ENCODE results near the gene KAT6B. TPM values are rescaled to one million over a fixed set of nuclear protein-coding genes. Genes with fewer than 3 reads are reported as not detected.

The KAT6B gene
- total RNA-seq, 2 experiments from 2014 or later: 22.8 to 24.8 TPM

- POLR2A ChIA-PET: no interaction called here
- intact Hi-C loops (cut with micrococcal nuclease): no loop called here
- Mint-ChIP-seq H3K4me1 (ENCODE audit: low read depth) (peaks cover 46% of the 10 kb centered on the region), H3K4me3 (no peak overlapping the region), H3K27me3 (no peaks in the 10 kb centered on the region), H3K36me3 (ENCODE audit: low read depth) (peaks cover 1% of the 10 kb centered on the region), H3K9me3 (no peaks in the 10 kb centered on the region), H3K27ac (no peak overlapping the region)
- DNase-seq (no peak), ATAC-seq (no peak)
- TF ChIP-seq, protein P1, sequence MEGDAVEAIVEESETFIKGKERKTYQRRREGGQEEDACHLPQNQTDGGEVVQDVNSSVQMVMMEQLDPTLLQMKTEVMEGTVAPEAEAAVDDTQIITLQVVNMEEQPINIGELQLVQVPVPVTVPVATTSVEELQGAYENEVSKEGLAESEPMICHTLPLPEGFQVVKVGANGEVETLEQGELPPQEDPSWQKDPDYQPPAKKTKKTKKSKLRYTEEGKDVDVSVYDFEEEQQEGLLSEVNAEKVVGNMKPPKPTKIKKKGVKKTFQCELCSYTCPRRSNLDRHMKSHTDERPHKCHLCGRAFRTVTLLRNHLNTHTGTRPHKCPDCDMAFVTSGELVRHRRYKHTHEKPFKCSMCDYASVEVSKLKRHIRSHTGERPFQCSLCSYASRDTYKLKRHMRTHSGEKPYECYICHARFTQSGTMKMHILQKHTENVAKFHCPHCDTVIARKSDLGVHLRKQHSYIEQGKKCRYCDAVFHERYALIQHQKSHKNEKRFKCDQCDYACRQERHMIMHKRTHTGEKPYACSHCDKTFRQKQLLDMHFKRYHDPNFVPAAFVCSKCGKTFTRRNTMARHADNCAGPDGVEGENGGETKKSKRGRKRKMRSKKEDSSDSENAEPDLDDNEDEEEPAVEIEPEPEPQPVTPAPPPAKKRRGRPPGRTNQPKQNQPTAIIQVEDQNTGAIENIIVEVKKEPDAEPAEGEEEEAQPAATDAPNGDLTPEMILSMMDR (IDR thresholded peaks at IDR 0.05): no peak
- CTCF ChIA-PET: no interaction called here
Observed at GRCh38 chr10:74925708-74926107, 99.3 kb downstream of the KAT6B start.

DNA sequence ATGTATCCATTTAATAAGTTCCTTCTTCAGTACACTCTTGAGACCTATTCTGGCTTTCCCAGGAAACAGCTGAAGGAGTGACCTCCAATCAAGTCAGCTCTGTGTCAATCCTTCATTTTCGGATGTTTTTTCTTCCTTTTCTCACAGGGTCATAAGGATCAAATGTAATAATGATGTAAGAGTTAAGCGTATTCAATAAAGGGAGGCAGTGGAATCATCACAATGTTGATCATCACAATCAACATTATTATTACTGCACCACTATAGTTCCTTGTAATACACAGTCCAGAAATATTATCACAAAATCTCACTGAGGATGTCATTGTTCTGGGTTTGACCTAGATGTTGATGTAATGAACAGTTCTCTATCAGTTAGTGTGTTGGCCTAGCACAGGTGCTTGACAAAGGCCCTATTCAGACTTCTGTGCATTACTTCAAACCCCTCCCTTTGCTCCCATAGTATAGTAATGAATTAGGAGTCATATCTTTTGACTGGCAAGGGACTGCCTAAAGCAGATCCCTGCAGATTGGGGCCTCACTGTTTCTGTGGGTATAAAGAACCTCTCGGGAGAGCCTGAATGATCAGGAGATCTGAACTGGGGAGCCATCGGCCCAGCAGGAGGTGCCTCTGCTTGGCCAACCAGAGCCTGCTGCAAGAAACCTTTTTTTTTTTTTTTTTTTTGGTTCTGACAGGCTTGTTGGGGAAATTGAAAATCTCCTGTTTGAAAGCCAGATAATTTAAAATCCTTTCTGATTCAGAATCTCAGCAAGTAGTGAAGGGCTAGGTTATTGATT, 100.6 kb downstream of the KAT6B start:
- no peaks in the 10 kb centered on the region for H3K9me3 Mint-ChIP-seq
- peaks cover 1% of the 10 kb centered on the region for H3K36me3 Mint-ChIP-seq (ENCODE audit: low read depth)
- no peak overlapping the region for H3K4me3 Mint-ChIP-seq
- DNase-seq (no peak), ATAC-seq (no peak)
- TF ChIP-seq, protein P1 (IDR thresholded peaks at IDR 0.05): no peak
- no peaks in the 10 kb centered on the region for H3K27me3 Mint-ChIP-seq
- POLR2A ChIA-PET: no interaction called here
- H3K27ac Mint-ChIP-seq: no peak overlapping the region
- intact Hi-C loops (cut with micrococcal nuclease): no loop called here
- peaks cover 48% of the 10 kb centered on the region for H3K4me1 Mint-ChIP-seq (ENCODE audit: low read depth)
- CTCF ChIA-PET: no interaction called here

- intact Hi-C loops (cut with micrococcal nuclease): no loop called here
- ChIA-PET CTCF (interaction anchor here (0.6 to 0.8 kb wide), 2 partner anchors 88 to 384 kb away, joined by 3 read pairs; no protein-coding TSS in a partner anchor), POLR2A (interaction anchor here (1.5 kb wide), 1 partner anchor 16 kb away, joined by 3 read pairs; no protein-coding TSS in a partner anchor)
- no peak overlapping the region for H3K4me3 Mint-ChIP-seq
- H3K27ac Mint-ChIP-seq: no peak overlapping the region
- ATAC-seq (no peak), DNase-seq (no peak)
- TF ChIP-seq, protein P1 (IDR thresholded peaks at IDR 0.05): no peak
- H3K27me3 Mint-ChIP-seq: no peaks in the 10 kb centered on the region
- no peaks in the 10 kb centered on the region for H3K9me3 Mint-ChIP-seq
- H3K4me1 Mint-ChIP-seq (ENCODE audit: low read depth): peaks cover 48% of the 10 kb centered on the region
- H3K36me3 Mint-ChIP-seq (ENCODE audit: low read depth): peaks cover 1% of the 10 kb centered on the region
Observed at GRCh38 chr10:74927701-74928100, 101.3 kb downstream of the KAT6B start.

DNA sequence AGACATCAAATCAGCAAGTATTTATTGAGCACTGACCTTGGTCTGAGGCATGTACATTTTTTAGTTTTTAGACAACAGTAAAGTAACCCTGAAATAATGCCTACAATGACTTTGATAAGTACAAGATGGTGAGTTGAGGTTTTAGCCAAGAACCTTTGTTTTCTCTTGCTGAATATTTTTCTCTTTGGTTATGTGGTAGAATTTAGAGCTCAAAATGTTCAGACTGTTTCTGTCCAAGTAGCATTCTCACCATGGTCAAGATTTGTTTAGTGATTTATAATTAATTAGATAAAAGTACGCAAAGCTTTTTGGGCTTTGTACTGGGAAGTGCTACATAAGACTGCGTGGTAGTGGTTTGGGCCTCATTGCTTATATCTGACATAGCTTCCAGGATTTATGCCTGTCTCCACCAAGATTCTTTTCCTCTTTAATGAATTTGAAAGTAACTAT, 102.4 kb downstream of the KAT6B start:
- no peak overlapping the region for H3K27ac Mint-ChIP-seq
- POLR2A ChIA-PET: interaction anchor here (1.5 kb wide), 1 partner anchor 15 kb away, joined by 3 read pairs; no protein-coding TSS in a partner anchor

More for the DNA sequence above, 102.4 kb downstream of the KAT6B start:
- CTCF ChIA-PET: interaction anchor here (1.4 kb wide), 1 partner anchor 64 kb away, joined by 3 read pairs; no protein-coding TSS in a partner anchor
- ATAC-seq (no peak), DNase-seq (no peak)
- H3K36me3 Mint-ChIP-seq (ENCODE audit: low read depth): peaks cover 1% of the 10 kb centered on the region
- TF ChIP-seq, protein P1 (IDR thresholded peaks at IDR 0.05): no peak
- peaks cover 38% of the 10 kb centered on the region for H3K4me1 Mint-ChIP-seq (ENCODE audit: low read depth)
- intact Hi-C loops (cut with micrococcal nuclease): no loop called here
- no peaks in the 10 kb centered on the region for H3K9me3 Mint-ChIP-seq
- no peak overlapping the region for H3K4me3 Mint-ChIP-seq
- no peaks in the 10 kb centered on the region for H3K27me3 Mint-ChIP-seq

Measured in activated CD8-positive, alpha-beta T cell treated with anti-CD3 and anti-CD28 coated beads for 36 hours (primary cell).